GM19467 (cell line): ENCODE measurements around the gene IL1RAPL1.
"Not testable (repeated sequence)": the region's sequence is repeated elsewhere in the genome, so short reads cannot be mapped to it uniquely, and the experiment has no call there.

ENCODE experiments used
- ATAC-seq: cut with Tn5 transposase; IDR thresholded peaks from one replicate; pipeline ENCODE4 v1.9.1; 2021; ENCODE audit warnings: mild to moderate bottlenecking, moderate library complexity; ENCODE audit not compliant: unreplicated experiment

Gene IL1RAPL1

DNA sequence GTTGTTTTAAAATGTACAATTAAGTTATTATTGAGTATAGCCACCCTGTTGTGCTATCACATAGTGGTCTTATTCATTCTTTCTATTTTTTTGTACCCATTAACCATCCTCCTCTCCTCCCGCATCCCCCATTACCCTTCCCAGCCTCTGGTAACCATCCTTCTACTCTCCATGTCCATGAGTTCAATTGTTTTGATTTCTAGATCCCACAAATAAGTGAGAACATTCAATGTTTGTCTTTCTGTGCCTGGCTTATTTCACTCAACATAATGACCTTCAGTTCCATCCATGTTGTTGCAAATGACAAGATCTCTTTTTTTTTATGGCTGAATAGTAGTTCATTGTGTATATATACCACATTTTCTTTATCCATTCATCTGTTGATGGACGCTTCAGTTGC lies 179.3 kb downstream of the IL1RAPL1 start:
- not testable (repeated sequence) for ATAC-seq

GRCh38 chrX:28773807-28774206 lies 186.6 kb downstream of the IL1RAPL1 start:
- ATAC-seq, result no peak

GRCh38 chrX:28787206-28787605 lies 200.0 kb downstream of the IL1RAPL1 start:
- ATAC-seq, result no peak

- not testable (repeated sequence) for ATAC-seq
Measured at GRCh38 chrX:28800671-28801070, 213.4 kb downstream of the IL1RAPL1 start.

- ATAC-seq, result no peak
Measured at GRCh38 chrX:28802625-28803024, 215.4 kb downstream of the IL1RAPL1 start.

DNA sequence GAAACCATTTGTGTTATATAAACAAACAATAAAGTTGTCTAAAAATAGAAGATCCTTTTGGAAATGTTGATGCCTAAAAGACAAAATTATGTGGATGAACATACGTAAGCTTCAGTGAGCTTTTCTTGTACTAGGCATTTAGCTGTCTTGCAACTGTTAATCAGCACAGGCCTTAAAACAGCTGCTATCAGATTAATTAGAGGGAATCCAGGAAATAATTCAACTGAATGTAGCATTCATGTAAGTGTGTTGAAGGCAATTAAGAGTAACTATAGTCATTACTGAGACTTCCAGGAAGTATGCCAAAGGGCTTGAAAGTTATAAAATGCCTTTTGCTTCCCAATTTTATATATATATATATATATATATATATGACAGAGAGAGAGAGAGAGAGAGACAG lies 248.7 kb downstream of the IL1RAPL1 start:
- no peak for ATAC-seq

- ATAC-seq, result no peak
Measured at GRCh38 chrX:28843817-28844216, 256.6 kb downstream of the IL1RAPL1 start.

GRCh38 chrX:28847423-28847822 lies 260.2 kb downstream of the IL1RAPL1 start:
- no peak for ATAC-seq

DNA sequence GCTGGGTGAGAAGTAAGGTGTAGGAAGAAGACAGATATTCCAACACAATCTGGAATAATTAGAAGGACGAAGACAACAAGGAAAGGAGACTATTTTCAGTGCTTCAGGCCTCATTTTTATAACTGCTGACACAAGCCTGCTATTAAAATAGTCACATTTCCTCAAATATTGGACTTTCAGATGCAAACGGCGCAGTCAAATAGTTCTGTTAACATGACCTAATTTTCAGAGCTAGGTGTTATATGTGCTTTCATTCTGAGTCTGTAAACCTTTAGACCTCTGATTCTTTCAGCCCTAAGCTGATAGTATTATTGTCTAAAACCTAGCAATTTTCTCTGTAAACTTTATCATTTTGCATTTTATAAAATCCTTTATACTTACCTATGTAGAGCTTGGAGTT lies 261.5 kb downstream of the IL1RAPL1 start:
- ATAC-seq, result no peak

- ATAC-seq, result no peak
Measured at GRCh38 chrX:28850955-28851354, 263.7 kb downstream of the IL1RAPL1 start.

DNA sequence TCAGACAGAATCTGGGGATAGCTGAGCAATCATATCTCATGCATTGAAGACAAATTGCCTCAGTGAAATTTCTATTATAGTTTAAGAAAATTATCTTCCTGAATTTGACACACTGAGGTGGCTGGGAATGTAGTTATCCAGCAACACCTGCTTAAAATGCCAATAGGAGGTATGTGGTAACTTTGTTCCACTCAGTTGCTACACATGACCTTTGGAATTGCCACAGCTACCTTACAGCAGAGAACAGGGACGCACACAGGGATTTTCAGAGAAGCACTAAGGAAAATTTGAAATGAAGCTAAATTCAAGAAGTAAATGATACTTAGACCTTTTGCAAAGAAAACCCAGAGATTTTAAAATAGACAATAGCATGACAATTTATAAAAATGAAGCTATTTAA lies 264.6 kb downstream of the IL1RAPL1 start:
- ATAC-seq, result no peak

DNA sequence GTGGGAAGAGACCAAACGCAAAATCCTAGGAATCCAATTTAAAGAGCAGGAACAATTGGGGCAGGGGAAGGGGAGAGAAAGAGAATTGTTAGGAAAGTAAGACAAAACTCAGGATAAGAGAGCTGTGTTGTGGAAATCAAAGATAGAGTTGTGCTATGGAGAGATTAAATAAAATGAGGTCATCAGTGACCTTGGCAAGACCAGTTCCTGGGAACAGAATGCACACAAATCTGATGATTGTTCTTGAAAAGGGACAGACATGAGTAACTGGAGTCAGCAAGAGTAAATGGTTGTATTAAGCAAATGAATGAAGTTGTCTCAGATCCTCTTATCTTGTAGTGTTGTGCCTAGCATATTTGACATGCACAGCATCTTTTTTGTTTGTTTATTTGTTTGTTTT lies 267.4 kb downstream of the IL1RAPL1 start:
- ATAC-seq, result no peak

GRCh38 chrX:28876408-28876807 lies 289.2 kb downstream of the IL1RAPL1 start:
- no peak for ATAC-seq

DNA sequence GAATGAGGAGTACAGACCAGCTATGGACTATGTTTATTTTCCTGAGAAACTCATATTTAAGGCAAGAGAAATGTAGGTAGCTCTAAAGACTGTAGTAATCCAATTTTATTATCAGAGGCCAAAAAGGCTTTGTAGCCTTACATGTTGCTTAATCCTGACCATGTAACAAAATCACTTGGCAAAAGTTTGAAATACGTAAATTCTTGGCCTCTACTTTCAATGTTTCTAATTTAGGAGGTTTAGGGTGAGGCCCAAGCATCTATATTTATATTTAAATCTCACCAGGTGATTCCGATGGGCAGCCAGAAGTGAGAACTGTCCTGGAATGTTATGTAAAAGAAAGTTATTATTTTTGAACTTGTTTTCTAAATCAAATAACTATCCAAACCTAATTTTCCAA lies 289.7 kb downstream of the IL1RAPL1 start:
- ATAC-seq, result no peak

DNA sequence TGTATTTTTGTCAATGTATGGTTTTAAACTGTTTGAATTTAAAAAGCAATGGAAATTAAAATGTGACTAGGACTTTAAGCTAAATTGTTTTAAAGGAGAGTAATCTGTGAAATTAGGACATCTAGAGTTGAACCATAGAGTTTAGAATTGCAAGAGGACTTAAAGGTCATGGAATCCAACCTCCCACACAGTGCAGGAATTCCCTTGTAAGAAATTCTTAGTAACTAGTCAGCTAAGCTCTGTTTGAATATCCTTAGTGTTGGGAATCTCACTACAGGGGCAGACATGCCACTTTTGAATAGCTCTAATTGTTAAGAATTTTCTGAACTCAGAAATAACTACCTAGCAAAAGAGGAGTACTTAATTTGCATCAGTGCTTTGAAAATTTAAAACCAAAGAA lies 292.9 kb downstream of the IL1RAPL1 start:
- ATAC-seq, result no peak

DNA sequence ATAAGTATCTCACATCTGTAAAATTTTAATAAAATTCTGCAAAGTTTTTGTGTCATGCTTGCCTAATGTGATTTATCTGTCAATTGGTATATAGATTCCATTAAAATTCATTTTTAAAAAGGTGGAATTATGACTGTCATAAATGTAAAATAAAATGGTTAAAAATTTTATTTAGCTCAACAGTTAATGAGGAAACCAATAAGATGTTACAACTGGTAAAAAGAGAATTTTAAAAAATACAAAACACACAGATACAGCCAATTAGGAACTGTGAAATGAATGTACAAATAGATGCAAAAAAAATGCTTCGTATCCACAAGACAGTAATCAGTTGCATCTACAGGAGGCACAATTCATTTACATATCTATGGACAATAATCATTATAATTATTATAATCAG lies 297.6 kb downstream of the IL1RAPL1 start:
- no peak for ATAC-seq

DNA sequence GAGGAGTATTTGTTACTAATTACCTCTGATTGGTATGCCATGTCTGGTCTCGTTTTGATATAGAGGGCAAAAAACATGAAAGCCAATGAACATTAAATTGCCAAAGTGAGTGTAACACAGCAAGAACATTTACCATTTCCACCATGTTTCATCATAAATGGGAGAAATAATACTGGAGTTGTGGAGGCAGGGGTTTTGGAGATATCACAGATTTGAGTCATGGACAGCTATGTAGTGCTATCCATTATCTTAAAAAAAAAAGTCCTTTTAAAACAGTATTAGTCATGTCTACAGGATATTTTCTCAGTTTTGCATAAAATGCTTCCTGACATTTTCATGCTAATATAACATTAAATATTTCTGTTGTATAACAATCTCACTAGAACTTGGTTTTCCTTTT lies 301.2 kb downstream of the IL1RAPL1 start:
- no peak for ATAC-seq

DNA sequence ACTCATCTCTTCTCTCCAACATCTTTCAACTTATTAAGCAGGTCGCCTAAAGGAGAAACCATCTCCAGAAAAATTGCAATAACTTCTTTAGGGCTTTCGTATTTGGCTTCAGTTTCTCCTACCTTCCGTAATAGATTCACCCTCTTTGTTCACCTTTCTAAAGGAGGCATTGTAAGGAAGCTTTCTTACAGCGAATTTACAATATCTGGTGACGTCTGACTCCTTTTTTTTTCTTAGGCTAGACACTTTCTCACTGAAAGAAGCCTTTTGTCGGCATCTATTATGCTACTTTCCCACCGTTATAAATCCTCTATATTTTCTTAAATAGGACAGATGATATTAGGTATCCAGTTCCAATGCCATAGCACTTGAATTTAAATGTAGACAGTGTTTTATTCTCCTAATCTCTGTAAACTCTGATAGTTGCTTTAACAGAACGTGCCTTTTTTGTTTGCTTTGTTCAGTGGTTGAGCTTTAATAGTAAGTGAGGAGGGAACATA lies 302.4 kb downstream of the IL1RAPL1 start:
- no peak for ATAC-seq

DNA sequence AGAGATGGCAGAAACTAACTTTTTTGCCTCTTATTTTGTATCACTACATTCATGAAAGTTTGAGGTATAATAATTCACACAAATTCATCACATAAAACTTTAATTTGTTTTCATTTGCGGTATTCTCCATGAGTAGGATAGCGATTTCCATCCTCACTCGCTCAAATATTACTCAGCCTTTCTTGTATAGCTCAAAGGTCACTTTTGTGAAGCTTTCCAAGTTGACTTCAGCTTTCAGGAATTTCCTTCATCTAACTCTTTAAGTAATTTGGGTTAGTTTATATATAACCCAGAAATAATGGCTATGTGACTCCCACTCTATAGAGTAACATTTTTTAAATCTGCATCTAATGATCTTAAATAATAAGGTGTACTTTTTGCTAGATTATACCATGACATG lies 314.4 kb downstream of the IL1RAPL1 start:
- ATAC-seq, result no peak

GRCh38 chrX:28910487-28910886 lies 323.2 kb downstream of the IL1RAPL1 start:
- no peak for ATAC-seq

GRCh38 chrX:28920153-28920943 lies 333.1 kb downstream of the IL1RAPL1 start:
- ATAC-seq, result no peak

DNA sequence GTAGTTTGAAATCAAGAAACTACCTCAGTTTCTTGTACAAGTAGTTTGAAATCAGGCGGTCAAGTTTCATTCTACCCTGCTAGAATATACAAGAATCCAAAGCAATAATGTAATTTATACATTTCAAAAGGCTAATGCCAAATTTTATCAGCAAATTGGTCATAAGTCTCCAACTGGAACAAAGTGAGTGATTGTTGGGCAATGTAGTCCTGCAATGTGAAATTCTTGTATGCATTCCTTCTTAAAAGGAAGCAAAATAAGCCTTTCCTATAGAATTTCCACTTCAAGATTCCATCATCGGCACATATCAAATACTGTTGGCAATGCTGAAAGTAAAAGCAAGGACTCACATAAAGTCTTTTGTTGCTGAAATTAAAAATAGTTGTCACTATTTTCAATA lies 334.9 kb downstream of the IL1RAPL1 start:
- ATAC-seq, result no peak

DNA sequence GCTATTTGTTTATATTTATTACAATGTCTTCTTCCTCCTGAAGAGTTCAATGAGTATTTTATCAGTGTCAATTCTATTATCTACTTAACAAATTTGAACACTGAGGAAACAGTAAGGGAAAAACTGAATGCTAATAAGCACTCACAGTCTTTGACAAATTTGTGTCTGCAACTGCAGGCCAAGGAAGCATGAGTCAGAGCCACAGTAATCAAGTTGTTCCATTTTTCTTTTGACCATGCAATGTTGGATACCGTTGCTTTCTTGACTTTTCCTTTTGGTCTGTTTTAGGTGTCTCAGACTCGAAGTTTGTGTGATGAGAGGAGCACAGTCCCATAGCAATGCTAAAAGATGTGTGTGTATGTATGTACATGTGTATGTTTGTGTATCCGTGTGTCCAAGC lies 359.6 kb downstream of the IL1RAPL1 start:
- ATAC-seq, result no peak
